Upper lobe of left lung (tissue), 6 donors: ENCODE results near the gene TCEA3. TPM values are rescaled to one million over a fixed set of nuclear protein-coding genes. Genes with fewer than 3 reads are reported as not detected.

Experiments
- ATAC-seq, 2 donors: fragments of 200-7000 bp; cut with Tn5 transposase; one replicate each; pipeline ENCODE4 v1.9.1; 2022; ENCODE audit warnings: mild to moderate bottlenecking in 2 of 2, moderate library complexity in 2 of 2; ENCODE audit not compliant: low FRiP score in 2 of 2
- DNase-seq, 2 donors: peaks; one replicate each; pipeline ENCODE4 v3.0.0-alpha.2; 2019 to 2020
- H3K27ac ChIP-seq, 4 donors: fragments of 200-600 bp; sonication (generic); one replicate each; pipeline ENCODE4 v1.5.1; 2016 to 2019
- H3K27me3 ChIP-seq, 4 donors: fragments of 200-600 bp; sonication (generic); one replicate each; pipeline ENCODE4 v1.5.1; 2017 to 2019
- H3K36me3 ChIP-seq, 4 donors: fragments of 200-600 bp; sonication (generic); one replicate each; pipeline ENCODE4 v1.5.1; 2016 to 2019
- H3K4me1 ChIP-seq, 4 donors: fragments of 200-600 bp; sonication (generic); one replicate each; pipeline ENCODE4 v1.5.1; 2018 to 2019
- H3K4me3 ChIP-seq, 4 donors: fragments of 200-600 bp; sonication (generic); one replicate each; pipeline ENCODE4 v1.5.1; 2017 to 2019; ENCODE audit warnings: mild to moderate bottlenecking in 2 of 4, moderate library complexity in 1 of 4
- H3K9me3 ChIP-seq, 4 donors: fragments of 200-600 bp; sonication (generic); one replicate each; pipeline ENCODE4 v1.5.1; 2018 to 2019
- CTCF ChIP-seq, 6 experiments: fragments of 450-650 bp in 4 of 6; fragments of 200-600 bp in 2 of 6; sonication (generic) in 2 of 6; IDR thresholded peaks; one replicate each; pipeline ENCODE4 v1.5.1; 2016 to 2019; ENCODE audit warnings: antibody characterized with exemption in 6 of 6
- EP300 ChIP-seq, 4 donors: sonication (generic); formaldehyde crosslinking; IDR thresholded peaks; one replicate each; pipeline ENCODE4 v1.5.1; 2017; ENCODE audit warnings: antibody characterized with exemption in 4 of 4, control low read depth in 2 of 4
- POLR2A ChIP-seq, 4 donors: fragments of 450-650 bp; IDR thresholded peaks; one replicate each; pipeline ENCODE4 v1.5.1; 2016 to 2017; ENCODE audit warnings: antibody characterized with exemption in 4 of 4, mild to moderate bottlenecking in 2 of 4
- POLR2AphosphoS5 ChIP-seq, 2 donors: sonication (generic); formaldehyde crosslinking; IDR thresholded peaks; one replicate each; pipeline ENCODE4 v1.5.1; 2017; ENCODE audit warnings: antibody characterized with exemption in 2 of 2
- WGBS, 2 donors: methylation state at CpG; one replicate each; pipeline ENCODE4 v1.1.5; 2017 to 2018; 5-methylcytosine and 5-hydroxymethylcytosine counted together
- total RNA-seq, 6 donors: library from RNA; depleted of rRNA in 4 of 6; stranded (reverse); fragments of >200 nt in 4 of 6; gene quantifications; one replicate each; pipeline versions ENCODE4 v1.1.0 to v1.2.1, GENCODE V29; 2016 to 2021
- donor health status: DM: no; HTN: no; CAD: no; lungs with moderate emphysema.
- donor health status: DM: no; HTN: yes; CAD: no; lungs with severe emphysema.

TCEA3 gene
- total RNA-seq, 6 donors from 2014 or later, result 32.5 to 141 (median 42.9) TPM

GRCh38 chr1:23407016-23407630 is 17.4 kb downstream of the TCEA3 start:
- TF ChIP-seq EP300 (IDR thresholded peaks at IDR 0.05), result no peak
- no peak for TF ChIP-seq POLR2A (IDR thresholded peaks at IDR 0.05)
- TF ChIP-seq CTCF (IDR thresholded peaks at IDR 0.05), result no peak
- no peak for TF ChIP-seq POLR2AphosphoS5 (IDR thresholded peaks at IDR 0.05)
- no peak for ATAC-seq
- Histone ChIP-seq H3K36me3 (peaks cover 0 to 5% (median 0%) of the 10 kb centered on the region in 4 donors), H3K27ac (no peak overlapping the region), H3K9me3 (no peaks in the 10 kb centered on the region), H3K27me3 (no peaks in the 10 kb centered on the region), H3K4me1 (peaks cover 20 to 30% (median 25%) of the 10 kb centered on the region in 4 donors), H3K4me3 (no peak overlapping the region)
- DNase-seq, result no peak
- WGBS, 2 donors, result 88% methylated on average over 8 of the region's 8 CpGs

- no peak for TF ChIP-seq POLR2A (IDR thresholded peaks at IDR 0.05)
- TF ChIP-seq EP300 (IDR thresholded peaks at IDR 0.05), result no peak
- no peak for TF ChIP-seq POLR2AphosphoS5 (IDR thresholded peaks at IDR 0.05)
- TF ChIP-seq CTCF (IDR thresholded peaks at IDR 0.05), result no peak
- whole genome bisulfite sequencing, 2 donors, result 75 to 96% methylated on average over 2 to 3 of the region's 3 CpGs
Measured at GRCh38 chr1:23405946-23406345, 18.6 kb downstream of the TCEA3 start.

GRCh38 chr1:23403735-23404486 is 20.6 kb downstream of the TCEA3 start:
- H3K9me3 ChIP-seq, result no peaks in the 10 kb centered on the region
- DNase-seq, result peak; percentile 88
- TF ChIP-seq CTCF (IDR thresholded peaks at IDR 0.05) (peak; percentile 85 to 96 (median 92)), POLR2AphosphoS5 (IDR thresholded peaks at IDR 0.05) (no peak), EP300 (IDR thresholded peaks at IDR 0.05) (no peak), POLR2A (IDR thresholded peaks at IDR 0.05) (no peak)
- peak overlapping the region; percentile 52 to 69 (median 56) for H3K27ac ChIP-seq
- 9 to 11% methylated on average over 13 to 19 of the region's 19 CpGs for WGBS, 2 donors
- no peaks in the 10 kb centered on the region for H3K27me3 ChIP-seq
- peaks cover 24 to 38% (median 30%) of the 10 kb centered on the region in 4 donors for H3K4me1 ChIP-seq
- ATAC-seq, result peak; percentile 91 to 95
- peak overlapping the region in 1 of 4 donors; percentile 2 for H3K4me3 ChIP-seq
- peaks cover 0 to 5% (median 0%) of the 10 kb centered on the region in 4 donors for H3K36me3 ChIP-seq

More at GRCh38 chr1:23405946-23406345, 18.6 kb downstream of the TCEA3 start:
- Histone ChIP-seq H3K9me3 (no peaks in the 10 kb centered on the region), H3K4me3 (no peak overlapping the region), H3K27me3 (no peaks in the 10 kb centered on the region), H3K4me1 (peaks cover 23 to 34% (median 27%) of the 10 kb centered on the region in 4 donors), H3K36me3 (peaks cover 0 to 5% (median 0%) of the 10 kb centered on the region in 4 donors), H3K27ac (no peak overlapping the region)
- DNase-seq (no peak), ATAC-seq (no peak)

- WGBS, 2 donors, result 78 to 82% methylated on average over 4 of the region's 4 CpGs
- H3K27ac ChIP-seq, result peak overlapping the region; percentile 52 to 69 (median 56)
- no peak for TF ChIP-seq POLR2AphosphoS5 (IDR thresholded peaks at IDR 0.05)
- TF ChIP-seq EP300 (IDR thresholded peaks at IDR 0.05), result no peak
- no peak for TF ChIP-seq CTCF (IDR thresholded peaks at IDR 0.05)
- no peak for TF ChIP-seq POLR2A (IDR thresholded peaks at IDR 0.05)
- no peak for ATAC-seq
- peaks cover 24 to 38% (median 30%) of the 10 kb centered on the region in 4 donors for H3K4me1 ChIP-seq
- H3K4me3 ChIP-seq, result peak overlapping the region in 1 of 4 donors; percentile 2
- H3K36me3 ChIP-seq, result peaks cover 0 to 2% (median 0%) of the 10 kb centered on the region in 4 donors
- no peak for DNase-seq
- no peaks in the 10 kb centered on the region for H3K27me3 ChIP-seq
- H3K9me3 ChIP-seq, result no peaks in the 10 kb centered on the region
Measured at GRCh38 chr1:23403355-23403734, 21.2 kb downstream of the TCEA3 start.
